ENCODE data around the gene HCN2.

DNA sequence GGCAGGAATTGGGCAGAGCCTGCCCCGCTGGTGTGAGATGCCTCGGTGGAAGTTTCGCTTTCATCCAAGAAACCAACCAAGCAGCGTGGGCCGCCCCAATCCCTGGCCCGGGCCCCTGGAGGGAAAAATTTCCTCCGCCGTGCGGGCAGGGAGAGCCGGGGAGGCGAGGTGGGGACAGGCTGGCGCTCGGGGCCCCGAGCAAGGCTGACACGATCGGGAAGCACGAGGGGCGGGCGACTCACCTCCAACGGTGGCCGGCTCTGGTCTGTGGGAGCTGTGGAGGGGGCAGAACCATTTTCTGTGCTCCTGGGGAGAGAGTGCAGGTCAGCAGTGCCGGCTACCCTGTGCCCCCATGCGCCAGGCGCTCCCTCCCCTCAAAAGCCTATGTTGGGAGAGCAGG lies 62.3 kb downstream of the HCN2 start:
- no peak for TF ChIP-seq EZH2 (IDR thresholded peaks at IDR 0.05)
- TF ChIP-seq POLR2AphosphoS5 (IDR thresholded peaks at IDR 0.05; ENCODE audit: borderline replicate concordance, low read depth, low read length) = no peak

Measured in SK-N-MC (cell line).